Colonic mucosa (tissue), 4 donors: ENCODE results near the gene CFAP97D2. TPM values are rescaled to one million over a fixed set of nuclear protein-coding genes. Genes with fewer than 3 reads are reported as not detected.
"Not testable (repeated sequence)": the region's sequence is repeated elsewhere in the genome, so short reads cannot be mapped to it uniquely, and the experiment has no call there.

Experiments
- DNase-seq: peaks from one replicate; pipeline ENCODE4 v3.0.0-alpha.2; 2020
- H3K27ac ChIP-seq: fragments of 200-600 bp; one replicate; pipeline ENCODE4 v1.8.0; 2021
- H3K27me3 ChIP-seq: fragments of 200-600 bp; one replicate; pipeline ENCODE4 v1.8.0; 2021
- H3K36me3 ChIP-seq: fragments of 200-600 bp; one replicate; pipeline ENCODE4 v1.8.0; 2021
- H3K4me1 ChIP-seq: fragments of 200-600 bp; one replicate; pipeline ENCODE4 v1.8.0; 2021; ENCODE audit warnings: mild to moderate bottlenecking
- H3K4me3 ChIP-seq: fragments of 200-600 bp; one replicate; pipeline ENCODE4 v1.8.0; 2021
- H3K9ac ChIP-seq, 2 donors: one replicate each; pipeline ENCODE4 v1.7.0; 2013; ENCODE audit warnings: control low read depth in 2 of 2, low read depth in 2 of 2, low read length in 2 of 2
- H3K9me3 ChIP-seq: fragments of 200-600 bp; one replicate; pipeline ENCODE4 v1.8.0; 2021
- intact Hi-C: fragments of 100-400 bp; cut with DNase I; formaldehyde crosslinking; loops from one replicate; pipeline ENCODE4 v1.14.1; 2022
- total RNA-seq, 2 donors: library from RNA; stranded (reverse); fragmentation: NEBNext Ultra II Directional in 1 of 2; extraction: Animal tissue kit (Norgen Biotek cat#: 25700) in 1 of 2; gene quantifications; one replicate each; pipeline ENCODE4 v1.2.1, GENCODE V29; 2021
- TF ChIP-seq, protein P1 (sequence below): fragments of 200-600 bp; IDR thresholded peaks from one replicate; pipeline ENCODE4 v1.8.0; 2022; ENCODE audit warnings: antibody characterized with exemption, mild to moderate bottlenecking
- donor health status: healthy.
- donor health status: DM: no; HTN: no; CAD: no.
- donor health status: DM: no; HTN: no; CAD: no.

Gene CFAP97D2
- total RNA-seq, 2 donors from 2014 or later: not detected

DNA sequence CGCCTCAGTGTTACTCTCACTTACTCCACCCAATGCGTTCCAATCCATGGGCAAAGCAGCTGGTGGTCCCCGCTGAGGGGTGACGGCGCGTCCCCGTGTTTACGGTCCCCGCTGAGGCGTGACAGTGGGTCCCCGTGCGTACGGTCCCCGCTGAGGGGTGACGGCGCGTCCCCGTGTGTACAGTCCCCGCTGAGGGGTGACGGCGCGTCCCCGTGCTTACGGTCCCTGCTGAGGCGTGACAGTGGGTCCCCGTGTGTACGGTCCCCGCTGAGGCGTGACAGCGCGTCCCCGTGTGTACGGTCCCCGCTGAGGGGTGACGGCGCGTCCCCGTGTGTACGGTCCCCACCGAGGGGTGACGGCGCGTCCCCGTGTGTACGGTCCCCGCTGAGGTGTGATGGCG is 19.5 kb downstream of the CFAP97D2 start:
- no peak for DNase-seq
- Histone ChIP-seq H3K9me3 (no peaks in the 10 kb centered on the region), H3K27ac (no peak overlapping the region), H3K4me3 (no peak overlapping the region), H3K4me1 (no peaks in the 10 kb centered on the region), H3K9ac (no peak overlapping the region), H3K36me3 (no peaks in the 10 kb centered on the region), H3K27me3 (no peaks in the 10 kb centered on the region)
- TF ChIP-seq, protein P1, sequence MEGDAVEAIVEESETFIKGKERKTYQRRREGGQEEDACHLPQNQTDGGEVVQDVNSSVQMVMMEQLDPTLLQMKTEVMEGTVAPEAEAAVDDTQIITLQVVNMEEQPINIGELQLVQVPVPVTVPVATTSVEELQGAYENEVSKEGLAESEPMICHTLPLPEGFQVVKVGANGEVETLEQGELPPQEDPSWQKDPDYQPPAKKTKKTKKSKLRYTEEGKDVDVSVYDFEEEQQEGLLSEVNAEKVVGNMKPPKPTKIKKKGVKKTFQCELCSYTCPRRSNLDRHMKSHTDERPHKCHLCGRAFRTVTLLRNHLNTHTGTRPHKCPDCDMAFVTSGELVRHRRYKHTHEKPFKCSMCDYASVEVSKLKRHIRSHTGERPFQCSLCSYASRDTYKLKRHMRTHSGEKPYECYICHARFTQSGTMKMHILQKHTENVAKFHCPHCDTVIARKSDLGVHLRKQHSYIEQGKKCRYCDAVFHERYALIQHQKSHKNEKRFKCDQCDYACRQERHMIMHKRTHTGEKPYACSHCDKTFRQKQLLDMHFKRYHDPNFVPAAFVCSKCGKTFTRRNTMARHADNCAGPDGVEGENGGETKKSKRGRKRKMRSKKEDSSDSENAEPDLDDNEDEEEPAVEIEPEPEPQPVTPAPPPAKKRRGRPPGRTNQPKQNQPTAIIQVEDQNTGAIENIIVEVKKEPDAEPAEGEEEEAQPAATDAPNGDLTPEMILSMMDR: no peak
- intact Hi-C loops: no loop called here

DNA sequence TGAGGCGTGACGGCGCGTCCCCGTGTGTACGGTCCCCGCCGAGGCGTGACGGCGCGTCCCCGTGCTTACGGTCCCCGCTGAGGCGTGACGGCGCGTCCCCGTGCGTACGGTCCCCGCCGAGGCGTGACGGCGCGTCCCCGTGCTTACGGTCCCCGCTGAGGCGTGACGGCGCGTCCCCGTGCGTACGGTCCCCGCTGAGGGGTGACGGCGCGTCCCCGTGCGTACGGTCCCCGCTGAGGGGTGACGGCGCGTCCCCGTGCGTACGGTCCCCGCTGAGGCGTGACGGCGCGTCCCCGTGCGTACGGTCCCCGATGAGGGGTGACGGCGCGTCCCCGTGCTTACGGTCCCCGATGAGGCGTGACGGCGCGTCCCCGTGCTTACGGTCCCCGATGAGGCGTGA is 20.5 kb downstream of the CFAP97D2 start:
- H3K9ac ChIP-seq, H3K36me3 ChIP-seq, H3K4me1 ChIP-seq, H3K9me3 ChIP-seq, H3K4me3 ChIP-seq, H3K27me3 ChIP-seq, intact Hi-C loops, H3K27ac ChIP-seq, DNase-seq: not testable (repeated sequence)

DNA sequence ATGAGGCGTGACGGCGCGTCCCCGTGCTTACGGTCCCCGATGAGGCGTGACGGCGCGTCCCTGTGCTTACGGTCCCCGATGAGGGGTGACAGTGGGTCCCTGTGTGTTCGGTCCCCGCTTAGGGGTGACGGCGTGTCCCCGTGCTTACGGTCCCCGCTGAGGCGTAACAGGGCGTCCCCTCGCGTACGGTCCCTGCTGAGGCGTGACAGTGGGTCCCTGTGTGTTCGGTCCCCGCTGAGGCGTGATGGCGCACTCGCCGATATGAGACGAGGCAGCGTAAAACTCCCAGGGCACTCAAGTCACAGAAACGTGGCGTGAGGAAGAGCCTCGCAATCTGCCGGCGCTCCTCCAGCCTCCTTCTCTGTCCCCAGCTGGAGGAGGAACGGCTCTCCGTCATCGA is 20.9 kb downstream of the CFAP97D2 start:
- no peak overlapping the region for H3K4me3 ChIP-seq
- no peaks in the 10 kb centered on the region for H3K36me3 ChIP-seq
- H3K9ac ChIP-seq: no peak overlapping the region
- no peak overlapping the region for H3K27ac ChIP-seq
- DNase-seq: no peak
- no peaks in the 10 kb centered on the region for H3K9me3 ChIP-seq
- H3K4me1 ChIP-seq: no peaks in the 10 kb centered on the region
- TF ChIP-seq, protein P1: no peak
- no peaks in the 10 kb centered on the region for H3K27me3 ChIP-seq
- intact Hi-C loops: no loop called here

DNA sequence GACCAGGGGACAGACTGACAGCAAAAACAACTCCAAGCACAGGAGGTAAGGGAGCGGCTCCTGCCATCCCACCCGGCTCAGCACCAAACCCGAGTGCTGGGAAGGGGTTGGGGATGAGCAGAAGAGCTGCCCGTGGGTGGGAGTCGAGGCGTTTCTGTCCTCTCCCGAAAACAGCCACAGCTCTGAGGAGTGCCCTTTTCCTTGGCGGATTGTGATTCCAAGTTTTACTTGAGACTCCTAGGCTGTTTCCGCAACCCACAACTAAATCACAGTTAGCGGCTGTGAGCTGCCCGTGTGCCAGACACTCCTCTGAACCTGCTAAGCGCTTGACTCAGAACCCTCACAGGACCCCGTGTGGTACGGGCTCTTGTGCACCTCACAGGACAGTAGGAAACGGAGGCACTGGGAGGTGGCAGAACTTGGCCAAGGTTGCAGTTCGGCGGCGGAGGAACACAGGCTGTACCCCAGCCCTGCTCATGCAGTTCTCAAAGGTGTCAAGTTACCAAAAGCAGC is 21.4 kb downstream of the CFAP97D2 start:
- H3K9ac ChIP-seq: no peak overlapping the region
- no peaks in the 10 kb centered on the region for H3K4me1 ChIP-seq
- intact Hi-C loops: no loop called here
- no peaks in the 10 kb centered on the region for H3K9me3 ChIP-seq
- TF ChIP-seq, protein P1: no peak
- H3K36me3 ChIP-seq: no peaks in the 10 kb centered on the region
- H3K27me3 ChIP-seq: no peaks in the 10 kb centered on the region
- no peak overlapping the region for H3K4me3 ChIP-seq
- DNase-seq: no peak
- no peak overlapping the region for H3K27ac ChIP-seq

DNA sequence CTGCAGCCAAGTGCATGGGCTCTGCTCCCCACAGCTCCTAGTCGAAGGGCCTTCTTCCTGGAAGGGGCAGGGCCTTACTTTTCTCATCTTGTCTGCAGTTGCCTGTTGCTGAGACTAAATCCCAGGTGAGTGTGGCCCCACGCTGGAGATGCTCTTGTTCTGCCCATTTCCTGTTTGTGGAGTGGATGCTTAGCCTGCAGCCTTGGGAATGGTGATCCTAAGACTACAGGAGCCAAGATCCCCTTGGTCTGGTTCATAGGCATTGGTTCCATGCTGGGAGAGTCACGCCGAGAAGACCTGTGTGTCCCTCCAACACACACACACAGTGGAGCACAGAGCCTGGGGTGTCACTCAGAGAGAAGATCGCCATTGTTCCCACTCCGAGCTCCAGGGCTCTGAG is 23.5 kb downstream of the CFAP97D2 start:
- TF ChIP-seq, protein P1: no peak
- no peaks in the 10 kb centered on the region for H3K4me1 ChIP-seq
- no peak for DNase-seq
- intact Hi-C loops: no loop called here
- H3K27me3 ChIP-seq: no peaks in the 10 kb centered on the region
- no peak overlapping the region for H3K4me3 ChIP-seq
- no peak overlapping the region for H3K9ac ChIP-seq
- H3K9me3 ChIP-seq: no peaks in the 10 kb centered on the region
- no peak overlapping the region for H3K27ac ChIP-seq
- no peaks in the 10 kb centered on the region for H3K36me3 ChIP-seq

GRCh38 chr13:114203536-114203935 is 24.5 kb downstream of the CFAP97D2 start:
- no peaks in the 10 kb centered on the region for H3K9me3 ChIP-seq
- no peak overlapping the region for H3K4me3 ChIP-seq
- intact Hi-C loops: no loop called here
- H3K36me3 ChIP-seq: no peaks in the 10 kb centered on the region
- H3K9ac ChIP-seq: no peak overlapping the region
- H3K4me1 ChIP-seq: no peaks in the 10 kb centered on the region
- no peak overlapping the region for H3K27ac ChIP-seq
- TF ChIP-seq, protein P1: no peak
- no peaks in the 10 kb centered on the region for H3K27me3 ChIP-seq
- DNase-seq: no peak
